ENCODE data around the gene CD8B. TPM values are rescaled to one million over a fixed set of nuclear protein-coding genes. Genes with fewer than 3 reads are reported as not detected.

The CD8B gene
- total and polyA plus RNA-seq, 8 donors, result 0.68 to 14.0 (median 2.8) TPM; not detected in 2

DNA sequence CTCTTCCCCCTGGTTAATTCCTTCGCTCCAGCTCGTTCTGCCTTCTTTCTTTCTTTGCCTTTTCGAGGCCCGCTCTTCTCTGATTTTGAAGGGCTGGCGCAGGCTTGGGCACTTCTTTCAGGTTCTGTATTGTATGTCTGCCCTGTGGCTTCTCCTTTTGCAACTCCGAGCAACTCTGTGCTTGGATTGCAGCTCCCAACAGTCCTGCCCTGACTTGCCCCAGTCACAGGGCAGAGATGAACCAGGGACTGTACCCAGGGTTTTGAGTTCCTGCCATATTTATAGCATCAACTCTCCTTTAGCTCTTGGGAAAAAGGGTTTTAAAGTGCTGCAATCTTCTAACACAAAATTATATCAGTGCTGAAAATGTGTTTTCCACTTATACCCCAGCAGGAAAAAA lies 39.8 kb downstream of the CD8B start:
- Histone ChIP-seq H3K27me3 (peaks cover 0 to 14% (median 0%) of the 10 kb centered on the region in 3 donors), H3K9me3 (peaks cover 0 to 19% (median 5%) of the 10 kb centered on the region in 4 donors), H3K4me1 (no peaks in the 10 kb centered on the region), H3K4me3 (no peak overlapping the region), H3K27ac (peak overlapping the region in 1 of 5 donors; percentile 33), H3K36me3 (no peaks in the 10 kb centered on the region)
- TF ChIP-seq EP300 (IDR thresholded peaks at IDR 0.05) (no peak), POLR2AphosphoS5 (IDR thresholded peaks at IDR 0.05) (no peak), POLR2A (IDR thresholded peaks at IDR 0.05) (no peak)
- TF ChIP-seq, protein P1, sequence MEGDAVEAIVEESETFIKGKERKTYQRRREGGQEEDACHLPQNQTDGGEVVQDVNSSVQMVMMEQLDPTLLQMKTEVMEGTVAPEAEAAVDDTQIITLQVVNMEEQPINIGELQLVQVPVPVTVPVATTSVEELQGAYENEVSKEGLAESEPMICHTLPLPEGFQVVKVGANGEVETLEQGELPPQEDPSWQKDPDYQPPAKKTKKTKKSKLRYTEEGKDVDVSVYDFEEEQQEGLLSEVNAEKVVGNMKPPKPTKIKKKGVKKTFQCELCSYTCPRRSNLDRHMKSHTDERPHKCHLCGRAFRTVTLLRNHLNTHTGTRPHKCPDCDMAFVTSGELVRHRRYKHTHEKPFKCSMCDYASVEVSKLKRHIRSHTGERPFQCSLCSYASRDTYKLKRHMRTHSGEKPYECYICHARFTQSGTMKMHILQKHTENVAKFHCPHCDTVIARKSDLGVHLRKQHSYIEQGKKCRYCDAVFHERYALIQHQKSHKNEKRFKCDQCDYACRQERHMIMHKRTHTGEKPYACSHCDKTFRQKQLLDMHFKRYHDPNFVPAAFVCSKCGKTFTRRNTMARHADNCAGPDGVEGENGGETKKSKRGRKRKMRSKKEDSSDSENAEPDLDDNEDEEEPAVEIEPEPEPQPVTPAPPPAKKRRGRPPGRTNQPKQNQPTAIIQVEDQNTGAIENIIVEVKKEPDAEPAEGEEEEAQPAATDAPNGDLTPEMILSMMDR (IDR thresholded peaks at IDR 0.05), result no peak
- no peak for DNase-seq
- intact Hi-C loops (cut with DNase I; ENCODE audit: low total_unique reads), result no loop called here
- 74 to 92% (median 90%) methylated on average over 6 of the region's 6 CpGs for WGBS, 5 donors

DNA sequence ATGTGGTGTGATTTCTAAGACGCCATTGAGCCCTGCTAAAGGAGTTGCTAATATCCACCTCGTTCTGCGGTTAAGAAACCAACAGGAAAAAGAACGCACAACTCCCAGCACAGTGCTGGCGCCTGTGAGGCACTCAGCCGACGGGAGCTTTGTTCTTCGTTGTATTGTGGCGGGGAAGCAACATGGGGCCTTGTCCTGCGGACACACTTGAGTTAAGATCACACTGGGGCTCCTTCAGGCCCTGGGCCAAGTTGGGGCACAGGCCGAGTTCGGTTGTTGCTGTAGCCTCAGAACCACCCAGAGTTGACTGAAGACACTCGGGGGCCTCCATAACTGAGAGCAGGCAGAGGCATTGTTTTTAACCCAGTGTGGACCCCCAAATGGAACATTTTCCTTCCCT lies 40.4 kb downstream of the CD8B start:
- DNase-seq, result no peak
- 90 to 94% (median 91%) methylated on average over 13 of the region's 13 CpGs for WGBS, 5 donors
- no peaks in the 10 kb centered on the region for H3K36me3 ChIP-seq
- peaks cover 0 to 19% (median 5%) of the 10 kb centered on the region in 4 donors for H3K9me3 ChIP-seq
- intact Hi-C loops (cut with DNase I; ENCODE audit: low total_unique reads), result no loop called here
- no peak overlapping the region for H3K4me3 ChIP-seq
- no peaks in the 10 kb centered on the region for H3K4me1 ChIP-seq
- peak overlapping the region in 2 of 5 donors; percentile 13 to 33 for H3K27ac ChIP-seq
- peaks cover 0 to 12% (median 0%) of the 10 kb centered on the region in 3 donors for H3K27me3 ChIP-seq
- no peak for TF ChIP-seq POLR2A (IDR thresholded peaks at IDR 0.05)
- no peak for TF ChIP-seq POLR2AphosphoS5 (IDR thresholded peaks at IDR 0.05)
- no peak for TF ChIP-seq EP300 (IDR thresholded peaks at IDR 0.05)
- TF ChIP-seq, protein P1 (IDR thresholded peaks at IDR 0.05), result no peak

DNA sequence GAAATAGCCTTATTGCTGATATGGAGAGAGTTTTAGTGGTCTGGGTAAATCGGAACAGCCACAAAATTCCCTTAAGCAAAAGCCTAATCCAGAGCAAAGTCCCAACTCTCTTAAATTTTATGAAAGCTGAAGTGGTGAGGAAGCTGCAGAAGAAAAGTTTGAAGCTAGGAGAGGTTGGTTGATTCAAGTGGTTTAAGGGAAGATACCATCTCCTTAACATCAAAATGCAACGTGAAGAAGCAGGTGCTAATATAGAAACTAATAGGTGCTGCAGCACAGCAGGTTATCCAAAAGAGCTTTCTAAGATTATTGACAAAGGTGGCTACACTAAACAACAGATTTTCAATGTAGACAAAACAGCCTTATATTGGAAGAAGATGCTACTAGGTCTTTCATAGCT lies 42.7 kb downstream of the CD8B start:
- H3K4me3 ChIP-seq, result no peak overlapping the region
- WGBS, 5 donors, result 72 to 93% (median 74%) methylated on average over 2 of the region's 2 CpGs
- peaks cover 0 to 16% (median 0%) of the 10 kb centered on the region in 3 donors for H3K27me3 ChIP-seq
- DNase-seq, result no peak
- TF ChIP-seq POLR2AphosphoS5 (IDR thresholded peaks at IDR 0.05) (no peak), POLR2A (IDR thresholded peaks at IDR 0.05) (no peak), EP300 (IDR thresholded peaks at IDR 0.05) (no peak)
- TF ChIP-seq, protein P1 (IDR thresholded peaks at IDR 0.05), result no peak
- intact Hi-C loops (cut with DNase I; ENCODE audit: low total_unique reads), result no loop called here
- H3K27ac ChIP-seq, result no peak overlapping the region
- no peaks in the 10 kb centered on the region for H3K4me1 ChIP-seq
- H3K36me3 ChIP-seq, result no peaks in the 10 kb centered on the region
- H3K9me3 ChIP-seq, result peaks cover 0 to 19% (median 5%) of the 10 kb centered on the region in 4 donors

DNA sequence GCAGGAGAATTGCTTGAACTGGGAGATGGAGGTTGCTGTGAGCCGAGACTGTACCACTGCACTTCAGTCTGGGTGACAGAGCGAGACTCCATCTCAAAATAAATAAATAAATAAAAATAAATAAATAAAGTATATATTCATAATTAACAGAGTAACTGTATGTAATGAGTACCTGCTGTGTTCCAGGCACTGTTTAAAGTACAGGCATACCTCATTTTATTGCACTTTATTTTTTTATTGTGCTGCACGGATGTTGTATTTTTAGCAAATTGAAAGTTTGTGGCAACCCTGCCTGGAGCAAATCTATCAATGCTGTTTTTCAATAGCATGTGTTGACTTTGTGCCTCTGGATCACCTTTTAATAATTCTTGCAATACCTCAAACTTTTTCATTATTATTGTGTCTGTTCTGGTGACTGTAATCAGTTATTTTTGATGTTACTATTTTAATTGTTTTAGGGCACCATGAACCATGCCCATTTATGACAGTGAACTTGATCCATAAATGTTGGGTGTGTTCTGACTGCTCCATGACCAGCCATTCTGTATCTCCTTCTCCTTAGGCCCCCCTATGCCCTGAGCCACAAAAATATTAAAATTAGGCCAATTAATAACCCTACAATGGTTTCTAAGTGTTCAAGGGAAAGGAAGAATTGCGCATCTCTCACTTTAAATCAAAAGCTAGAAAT lies 43.4 kb downstream of the CD8B start:
- WGBS, 5 donors, result 83 to 93% (median 91%) methylated on average over 4 of the region's 4 CpGs
- intact Hi-C loops (cut with DNase I; ENCODE audit: low total_unique reads), result no loop called here
- TF ChIP-seq EP300 (IDR thresholded peaks at IDR 0.05), result no peak
- TF ChIP-seq POLR2AphosphoS5 (IDR thresholded peaks at IDR 0.05), result no peak

DNA sequence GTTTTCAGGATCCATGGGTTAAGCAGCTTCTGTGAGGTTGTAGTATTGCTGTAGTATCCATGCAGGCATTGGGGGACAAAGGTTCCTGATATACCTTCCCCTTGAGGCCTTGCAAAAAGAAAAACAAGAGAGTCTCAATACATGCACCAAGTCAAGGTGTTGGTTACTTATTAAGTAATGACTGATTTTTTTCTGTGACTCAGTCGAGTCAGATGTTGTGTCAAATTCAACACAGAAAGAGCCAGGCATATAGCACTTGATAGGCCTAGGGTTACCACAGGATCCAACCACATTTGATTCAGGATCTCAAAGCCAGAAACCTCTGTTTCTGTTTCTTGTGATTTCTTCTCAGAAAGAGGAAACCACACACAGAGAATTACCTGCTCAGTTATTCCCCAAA lies 46.1 kb downstream of the CD8B start:
- no peak overlapping the region for H3K4me3 ChIP-seq
- intact Hi-C loops (cut with DNase I; ENCODE audit: low total_unique reads), result no loop called here
- no peak for TF ChIP-seq POLR2A (IDR thresholded peaks at IDR 0.05)
- TF ChIP-seq, protein P1 (IDR thresholded peaks at IDR 0.05), result no peak
- TF ChIP-seq EP300 (IDR thresholded peaks at IDR 0.05), result no peak
- TF ChIP-seq POLR2AphosphoS5 (IDR thresholded peaks at IDR 0.05), result no peak
- H3K27ac ChIP-seq, result no peak overlapping the region
- H3K4me1 ChIP-seq, result no peaks in the 10 kb centered on the region
- peak in 1 of 2 donors; percentile 25 for DNase-seq
- H3K36me3 ChIP-seq, result no peaks in the 10 kb centered on the region
- H3K9me3 ChIP-seq, result no peaks in the 10 kb centered on the region
- WGBS, 5 donors, result 31 to 55% (median 39%) methylated on average over 1 of the region's 1 CpG
- peaks cover 0 to 47% (median 0%) of the 10 kb centered on the region in 3 donors for H3K27me3 ChIP-seq

More for the DNA sequence above, 43.4 kb downstream of the CD8B start:
- Histone ChIP-seq H3K4me3 (no peak overlapping the region), H3K4me1 (no peaks in the 10 kb centered on the region), H3K9me3 (peaks cover 0 to 19% (median 5%) of the 10 kb centered on the region in 4 donors), H3K27ac (no peak overlapping the region), H3K27me3 (peaks cover 0 to 23% (median 0%) of the 10 kb centered on the region in 3 donors), H3K36me3 (no peaks in the 10 kb centered on the region)
- DNase-seq, result no peak

Measured in stomach (tissue), 9 donors.